Measurements from ENCODE around the gene H2BW2. TPM values are rescaled to one million over a fixed set of nuclear protein-coding genes. Genes with fewer than 3 reads are reported as not detected.
A peak's percentile ranks its signal among the peaks of the same experiment; 100 is the strongest.

Gene H2BW2
- total RNA-seq, 6 experiments from 2014 or later = not detected

DNA sequence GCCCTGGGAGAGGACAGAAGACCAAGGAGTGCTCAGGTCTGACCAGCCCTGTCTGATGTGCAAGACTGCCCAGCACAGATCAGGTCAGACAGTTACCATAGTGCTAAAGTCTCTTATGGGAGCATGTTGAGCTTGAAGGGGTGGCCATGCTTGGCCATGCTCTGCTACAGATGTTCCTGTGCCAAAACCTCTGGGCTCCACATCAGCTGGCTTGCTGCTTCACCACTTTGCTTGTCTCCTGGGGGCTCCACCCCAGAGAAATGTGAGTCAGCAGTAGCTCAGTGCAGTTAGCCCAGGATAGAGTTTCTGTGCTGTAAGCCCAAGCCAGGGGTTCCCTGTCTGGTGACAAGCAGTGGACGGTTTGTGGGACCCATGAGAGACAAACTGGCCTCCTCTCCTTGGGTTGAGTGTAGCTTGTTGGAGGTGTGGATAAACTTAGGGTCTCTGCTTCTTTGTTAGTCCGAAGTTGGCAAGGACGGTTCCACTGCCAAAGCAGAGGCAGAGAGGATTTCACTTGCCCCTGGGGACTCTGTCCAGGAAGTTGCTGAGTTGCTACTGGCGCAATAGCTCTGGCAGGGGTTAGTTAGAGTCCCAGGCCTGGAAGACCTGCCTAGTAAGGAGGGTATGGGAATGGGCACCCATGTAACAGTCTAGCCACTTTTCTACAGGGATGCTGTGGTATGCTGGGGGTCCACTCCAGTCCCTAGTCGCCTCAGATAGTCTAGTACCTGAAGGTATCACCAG is 45.0 kb downstream of the H2BW2 start:
- Histone ChIP-seq H3K4me1 (no peaks in the 10 kb centered on the region), H3K4me3 (no peak overlapping the region), H3K36me3 (no peaks in the 10 kb centered on the region), H3K9me3 (no peaks in the 10 kb centered on the region), H3K27me3 (no peaks in the 10 kb centered on the region), H3K27ac (no peak overlapping the region)
- intact Hi-C loops (cut with DNase I) = no loop called here
- 70% methylated on average over 2 of the region's 5 CpGs for WGBS (ENCODE audit: insufficient coverage, low coverage, low lambda C conversion rate, missing lambda C conversion rate)
- ATAC-seq (peak in 1 of 4 donors; percentile 18), DNase-seq (no peak)
- TF ChIP-seq, protein P1, sequence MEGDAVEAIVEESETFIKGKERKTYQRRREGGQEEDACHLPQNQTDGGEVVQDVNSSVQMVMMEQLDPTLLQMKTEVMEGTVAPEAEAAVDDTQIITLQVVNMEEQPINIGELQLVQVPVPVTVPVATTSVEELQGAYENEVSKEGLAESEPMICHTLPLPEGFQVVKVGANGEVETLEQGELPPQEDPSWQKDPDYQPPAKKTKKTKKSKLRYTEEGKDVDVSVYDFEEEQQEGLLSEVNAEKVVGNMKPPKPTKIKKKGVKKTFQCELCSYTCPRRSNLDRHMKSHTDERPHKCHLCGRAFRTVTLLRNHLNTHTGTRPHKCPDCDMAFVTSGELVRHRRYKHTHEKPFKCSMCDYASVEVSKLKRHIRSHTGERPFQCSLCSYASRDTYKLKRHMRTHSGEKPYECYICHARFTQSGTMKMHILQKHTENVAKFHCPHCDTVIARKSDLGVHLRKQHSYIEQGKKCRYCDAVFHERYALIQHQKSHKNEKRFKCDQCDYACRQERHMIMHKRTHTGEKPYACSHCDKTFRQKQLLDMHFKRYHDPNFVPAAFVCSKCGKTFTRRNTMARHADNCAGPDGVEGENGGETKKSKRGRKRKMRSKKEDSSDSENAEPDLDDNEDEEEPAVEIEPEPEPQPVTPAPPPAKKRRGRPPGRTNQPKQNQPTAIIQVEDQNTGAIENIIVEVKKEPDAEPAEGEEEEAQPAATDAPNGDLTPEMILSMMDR (IDR thresholded peaks at IDR 0.05) = no peak
- no peak for TF ChIP-seq POLR2A (IDR thresholded peaks at IDR 0.05)

- no peak for DNase-seq
- Histone ChIP-seq H3K27me3 (no peaks in the 10 kb centered on the region), H3K36me3 (no peaks in the 10 kb centered on the region), H3K27ac (no peak overlapping the region), H3K4me3 (no peak overlapping the region), H3K4me1 (no peaks in the 10 kb centered on the region), H3K9me3 (no peaks in the 10 kb centered on the region)
- TF ChIP-seq, protein P1 (IDR thresholded peaks at IDR 0.05) = no peak
- TF ChIP-seq POLR2A (IDR thresholded peaks at IDR 0.05) = no peak
- intact Hi-C loops (cut with DNase I) = no loop called here
- no peak for ATAC-seq
- 67% methylated on average over 1 of the region's 7 CpGs for WGBS (ENCODE audit: insufficient coverage, low coverage, low lambda C conversion rate, missing lambda C conversion rate)
Measured at GRCh38 chrX:104085477-104085876, 45.7 kb downstream of the H2BW2 start.

- DNase-seq (no peak), ATAC-seq (no peak)
- intact Hi-C loops (cut with DNase I) = no loop called here
- no peaks in the 10 kb centered on the region for H3K36me3 ChIP-seq
- peaks cover 0 to under 1% of the 10 kb centered on the region in 2 donors for H3K27me3 ChIP-seq
- H3K9me3 ChIP-seq = no peaks in the 10 kb centered on the region
- no peaks in the 10 kb centered on the region for H3K4me1 ChIP-seq
- no peak overlapping the region for H3K27ac ChIP-seq
- WGBS (ENCODE audit: insufficient coverage, low coverage, low lambda C conversion rate, missing lambda C conversion rate) = 80% methylated on average over 1 of the region's 7 CpGs
- TF ChIP-seq POLR2A (IDR thresholded peaks at IDR 0.05) = no peak
- TF ChIP-seq, protein P1 (IDR thresholded peaks at IDR 0.05) = no peak
- H3K4me3 ChIP-seq = no peak overlapping the region
Measured at GRCh38 chrX:104085919-104086318, 46.2 kb downstream of the H2BW2 start.

Other genes starting within 250 kb of the H2BW2 start
- under 1 TPM in 5 of 6 experiments, not detected in 1; 0.05 to 0.25 (median 0.12) TPM for gene RAB9B, start 207.7 kb upstream of the H2BW2 start, total RNA-seq
- under 1 TPM in 2 of 6 experiments, not detected in 4; 0.24 to 0.42 TPM for gene TMSB15B, start 77.3 kb upstream of the H2BW2 start, total RNA-seq
- gene H2BW1, start 26.2 kb upstream of the H2BW2 start, total RNA-seq = not detected
- under 1 TPM in 1 of 6 experiments, not detected in 5; 0.37 TPM for gene TMSB15C, start 36.3 kb downstream of the H2BW2 start, total RNA-seq
- under 1 TPM in 2 of 6 experiments, not detected in 4; 0.12 to 0.27 TPM for gene ZCCHC18, start 72.6 kb downstream of the H2BW2 start, total RNA-seq
- gene SLC25A53, start 117.1 kb downstream of the H2BW2 start, total RNA-seq = 1 to 10 TPM; 2.2 to 4.1 (median 3.2) TPM
- gene FAM199X, start 126.5 kb downstream of the H2BW2 start, total RNA-seq = 10 to 100 TPM in 1 of 6 experiments, 1 to 10 TPM in 5; 6.3 to 11.3 (median 7.7) TPM
- gene ESX1, start 215.0 kb downstream of the H2BW2 start, total RNA-seq = not detected